WTC11 (cell line): ENCODE results near the gene SIRPG. TPM values are rescaled to one million over a fixed set of nuclear protein-coding genes. Genes with fewer than 3 reads are reported as not detected.

Source experiments
- ATAC-seq: fragments of 200-7000 bp; cut with Tn5 transposase; 2 replicates; pipeline ENCODE4 v1.10.0; 2021; ENCODE audit warnings: mild to moderate bottlenecking, moderate library complexity
- CTCF ChIA-PET: fragments of 300-600 bp; sonication (Branson Sonifier 250); formaldehyde crosslinking; loops from one replicate; lab custom pipeline; 2021; ENCODE audit warnings: antibody characterized with exemption; lab: Charles Lee
- POLR2A ChIA-PET: fragments of 350-600 bp; sonication (Branson Sonifier 250); formaldehyde crosslinking; loops from one replicate; lab custom pipeline; 2021; ENCODE audit warnings: antibody characterized with exemption; lab: Charles Lee
- DNase-seq: peaks from one replicate; pipeline ENCODE4 v3.0.0; 2021; ENCODE audit warnings: low spot score
- H3K27ac Mint-ChIP-seq: 2 replicates; pipeline ENCODE4 v1.8.0; 2021; ENCODE audit warnings: mixed read lengths
- H3K27me3 Mint-ChIP-seq: 2 replicates; pipeline ENCODE4 v1.8.0; 2021; ENCODE audit warnings: low read depth, mild to moderate bottlenecking, moderate library complexity, mixed read lengths
- H3K36me3 Mint-ChIP-seq: 2 replicates; pipeline ENCODE4 v1.8.0; 2021; ENCODE audit warnings: mixed read lengths
- H3K4me1 Mint-ChIP-seq: 2 replicates; pipeline ENCODE4 v1.8.0; 2022; ENCODE audit warnings: mixed read lengths
- H3K4me3 Mint-ChIP-seq: 2 replicates; pipeline ENCODE4 v1.8.0; 2021; ENCODE audit warnings: mild to moderate bottlenecking, moderate library complexity, mixed read lengths
- H3K9me3 Mint-ChIP-seq: 2 replicates; pipeline ENCODE4 v1.8.0; 2021; ENCODE audit warnings: mixed read lengths
- ELF4 ChIP-seq: sonication (generic); formaldehyde crosslinking; IDR thresholded peaks from 2 replicates; pipeline ENCODE4 v1.8.1; 2022; ENCODE audit warnings: low read depth, mild to moderate bottlenecking, moderate library complexity, missing genetic modification reagents
- EMX1 ChIP-seq: fragments of 250-450 bp; sonication (Bioruptor Pico); IDR thresholded peaks from 2 replicates; pipeline ENCODE4 v1.8.0; 2021; ENCODE audit warnings: mild to moderate bottlenecking
- ETV6 ChIP-seq: sonication (generic); formaldehyde crosslinking; IDR thresholded peaks from 2 replicates; pipeline ENCODE4 v1.8.1; 2022; ENCODE audit warnings: mild to moderate bottlenecking, missing genetic modification reagents
- FOXJ3 ChIP-seq: sonication (generic); formaldehyde crosslinking; IDR thresholded peaks from 2 replicates; pipeline ENCODE4 v1.9.0; 2021; ENCODE audit warnings: missing genetic modification reagents, mild to moderate bottlenecking, borderline replicate concordance
- GABPB1 ChIP-seq: sonication (generic); formaldehyde crosslinking; IDR thresholded peaks from 2 replicates; pipeline ENCODE4 v1.8.1; 2023; ENCODE audit warnings: mild to moderate bottlenecking, missing genetic modification reagents
- HMGA2 ChIP-seq: fragments of 250-450 bp; sonication (Bioruptor Pico); IDR thresholded peaks from 2 replicates; pipeline ENCODE4 v1.4.0; 2021; ENCODE audit warnings: mild to moderate bottlenecking, moderate library complexity
- KAT7 ChIP-seq: sonication (generic); formaldehyde crosslinking; IDR thresholded peaks from 2 replicates; pipeline ENCODE4 v1.8.1; 2023; ENCODE audit warnings: missing genetic modification reagents, mild to moderate bottlenecking, borderline replicate concordance
- NFATC4 ChIP-seq: fragments of 250-450 bp; sonication (Bioruptor Pico); IDR thresholded peaks from 2 replicates; pipeline ENCODE4 v1.9.0; 2021; ENCODE audit warnings: mild to moderate bottlenecking
- NFE2L1 ChIP-seq: sonication (generic); formaldehyde crosslinking; IDR thresholded peaks from 2 replicates; pipeline ENCODE4 v1.8.1; 2023; ENCODE audit warnings: missing genetic modification reagents
- NR1H2 ChIP-seq: sonication (generic); formaldehyde crosslinking; IDR thresholded peaks from 2 replicates; pipeline ENCODE4 v1.9.0; 2021; ENCODE audit warnings: mild to moderate bottlenecking, moderate library complexity, missing genetic modification reagents
- OVOL2 ChIP-seq: fragments of 250-450 bp; sonication (Bioruptor Pico); IDR thresholded peaks from 2 replicates; pipeline ENCODE4 v1.9.0; 2021; ENCODE audit warnings: mild to moderate bottlenecking, borderline replicate concordance
- RORB ChIP-seq: fragments of 250-450 bp; sonication (Bioruptor Pico); IDR thresholded peaks from 2 replicates; pipeline ENCODE4 v1.9.0; 2021; ENCODE audit warnings: mild to moderate bottlenecking
- SMAD4 ChIP-seq: sonication (generic); formaldehyde crosslinking; IDR thresholded peaks from 2 replicates; pipeline ENCODE4 v1.8.0; 2022; ENCODE audit warnings: mild to moderate bottlenecking, missing genetic modification reagents
- SOX15 ChIP-seq: fragments of 250-450 bp; sonication (Bioruptor Pico); IDR thresholded peaks from 2 replicates; pipeline ENCODE4 v1.9.0; 2021; ENCODE audit warnings: mild to moderate bottlenecking
- ZNF138 ChIP-seq: sonication (generic); formaldehyde crosslinking; conservative IDR thresholded peaks from 2 replicates; pipeline ENCODE4 v1.8.1; 2022; ENCODE audit warnings: mild to moderate bottlenecking, moderate library complexity, missing genetic modification reagents
- total RNA-seq: library from RNA; stranded (reverse); gene quantifications from 3 replicates; pipeline ENCODE4 v1.2.3, GENCODE V29; 2021
- TF ChIP-seq, protein P1 (sequence below): sonication (generic); formaldehyde crosslinking; IDR thresholded peaks from 2 replicates; pipeline ENCODE4 v1.8.1; 2022; ENCODE audit warnings: missing genetic modification reagents, borderline replicate concordance
- TF ChIP-seq, protein P2 (sequence below): sonication (generic); formaldehyde crosslinking; IDR thresholded peaks from 2 replicates; pipeline ENCODE4 v1.8.0; 2022; ENCODE audit warnings: mild to moderate bottlenecking, missing genetic modification reagents
- TF ChIP-seq, protein P3 (sequence below): fragments of 250-450 bp; sonication (Bioruptor Pico); IDR thresholded peaks from 2 replicates; pipeline ENCODE4 v1.8.0; 2021; ENCODE audit warnings: mild to moderate bottlenecking
- TF ChIP-seq, protein P4 (sequence below): sonication (generic); formaldehyde crosslinking; IDR thresholded peaks from 2 replicates; pipeline ENCODE4 v1.8.0; 2022; ENCODE audit warnings: mild to moderate bottlenecking, missing genetic modification reagents
- TF ChIP-seq, protein P5 (sequence below): sonication (generic); formaldehyde crosslinking; IDR thresholded peaks from 2 replicates; pipeline ENCODE4 v1.8.1; 2022; ENCODE audit warnings: mild to moderate bottlenecking, moderate library complexity, missing genetic modification reagents
- TF ChIP-seq, protein P6 (sequence below): sonication (generic); formaldehyde crosslinking; IDR thresholded peaks from 2 replicates; pipeline ENCODE4 v1.8.0; 2022; ENCODE audit warnings: mild to moderate bottlenecking, missing genetic modification reagents
- TF ChIP-seq, protein P7 (sequence below): sonication (generic); formaldehyde crosslinking; IDR thresholded peaks from 2 replicates; pipeline ENCODE4 v1.8.1; 2023; ENCODE audit warnings: mild to moderate bottlenecking, missing genetic modification reagents, borderline replicate concordance

The SIRPG gene
- total RNA-seq, 1 experiment from 2014 or later = not detected

DNA sequence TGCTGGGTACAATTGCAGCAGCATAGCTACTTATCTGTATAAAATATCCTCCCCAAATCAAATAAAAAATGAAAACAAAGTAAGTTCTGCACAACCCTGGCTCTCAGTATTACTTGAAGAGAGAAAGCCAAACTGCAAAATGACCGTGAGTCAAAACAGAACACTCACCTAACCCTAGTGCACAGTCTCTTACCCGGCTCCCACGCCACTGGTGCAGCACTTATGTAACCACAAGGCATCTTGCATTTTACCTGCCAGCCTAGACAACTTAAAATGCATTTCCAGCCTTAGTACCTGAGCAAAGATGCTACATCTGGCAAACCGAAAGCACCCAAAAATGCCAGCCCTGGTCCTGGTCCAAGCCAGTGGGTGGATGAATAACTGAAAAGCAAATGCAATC is 25.4 kb downstream of the SIRPG start:
- CTCF ChIA-PET = interaction anchor here (1.3 to 2.0 kb wide), 3 partner anchors 99 to 145 kb away, joined by 7 to 9 read pairs (median 7); no protein-coding TSS in a partner anchor

DNA sequence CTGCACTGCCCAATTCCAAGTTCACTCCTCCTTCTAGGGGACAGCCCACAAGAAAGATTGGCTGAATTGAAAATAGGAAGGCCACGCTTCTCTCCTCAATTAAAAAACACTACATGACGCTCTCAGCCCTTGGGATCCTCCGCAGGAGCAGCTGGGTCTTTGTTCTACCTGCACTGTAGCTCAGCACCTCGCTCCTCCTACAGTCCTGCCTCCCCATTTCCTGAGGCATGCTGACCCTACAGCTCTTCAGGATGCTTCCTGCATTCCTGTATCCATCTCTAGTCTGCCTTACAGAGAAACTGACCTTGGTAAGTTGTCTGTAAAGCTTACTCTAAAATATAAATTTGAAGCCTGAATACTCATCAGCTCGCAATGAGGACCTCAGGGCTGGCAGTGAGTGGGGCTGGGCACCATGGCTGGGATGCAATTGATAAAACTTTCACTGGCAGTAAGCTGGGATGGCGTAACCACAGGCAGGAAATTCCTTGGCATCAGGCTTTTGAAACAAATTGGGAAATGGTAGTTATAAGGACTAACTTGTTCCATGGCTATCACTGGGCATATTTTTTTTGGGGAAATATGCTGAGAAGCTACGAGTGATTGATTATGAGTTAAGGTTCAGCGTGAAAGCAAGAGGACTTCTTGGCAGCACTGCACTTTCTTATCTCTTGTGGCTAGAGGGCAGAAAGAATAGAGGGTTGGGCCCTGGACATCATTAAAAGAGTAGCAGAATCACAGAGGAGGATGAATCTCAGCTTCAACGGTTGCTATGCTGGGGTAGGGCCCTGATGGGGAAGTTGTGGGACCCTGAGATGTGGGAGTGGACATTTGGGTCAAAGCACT is 26.0 kb downstream of the SIRPG start:
- ChIA-PET CTCF (interaction anchor here (0.6 to 2.0 kb wide), 7 partner anchors 8 to 454 kb away, joined by 3 to 9 read pairs (median 3); no protein-coding TSS in a partner anchor), POLR2A (no interaction called here)
- peaks cover 38% of the 10 kb centered on the region for H3K4me1 Mint-ChIP-seq
- H3K9me3 Mint-ChIP-seq = 0 out of 2 replicates have a peak, but pooled peaks cover 3% of the 10 kb centered on the region
- no peak overlapping the region for H3K4me3 Mint-ChIP-seq
- peaks cover 8% of the 10 kb centered on the region; the same call in 1 of the 2 replicates for H3K27me3 Mint-ChIP-seq
- ATAC-seq (peak; percentile 92), DNase-seq (no peak)
- H3K36me3 Mint-ChIP-seq = no peaks in the 10 kb centered on the region; the same call in 1 of the 2 replicates
- H3K27ac Mint-ChIP-seq = no peak overlapping the region; the same call in 1 of the 2 replicates
- TF ChIP-seq, protein P1, sequence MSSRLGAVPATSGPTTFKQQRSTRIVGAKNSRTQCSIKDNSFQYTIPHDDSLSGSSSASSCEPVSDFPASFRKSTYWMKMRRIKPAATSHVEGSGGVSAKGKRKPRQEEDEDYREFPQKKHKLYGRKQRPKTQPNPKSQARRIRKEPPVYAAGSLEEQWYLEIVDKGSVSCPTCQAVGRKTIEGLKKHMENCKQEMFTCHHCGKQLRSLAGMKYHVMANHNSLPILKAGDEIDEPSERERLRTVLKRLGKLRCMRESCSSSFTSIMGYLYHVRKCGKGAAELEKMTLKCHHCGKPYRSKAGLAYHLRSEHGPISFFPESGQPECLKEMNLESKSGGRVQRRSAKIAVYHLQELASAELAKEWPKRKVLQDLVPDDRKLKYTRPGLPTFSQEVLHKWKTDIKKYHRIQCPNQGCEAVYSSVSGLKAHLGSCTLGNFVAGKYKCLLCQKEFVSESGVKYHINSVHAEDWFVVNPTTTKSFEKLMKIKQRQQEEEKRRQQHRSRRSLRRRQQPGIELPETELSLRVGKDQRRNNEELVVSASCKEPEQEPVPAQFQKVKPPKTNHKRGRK (CRISPR knock-in tag) = no peak
- TF ChIP-seq, protein P2, sequence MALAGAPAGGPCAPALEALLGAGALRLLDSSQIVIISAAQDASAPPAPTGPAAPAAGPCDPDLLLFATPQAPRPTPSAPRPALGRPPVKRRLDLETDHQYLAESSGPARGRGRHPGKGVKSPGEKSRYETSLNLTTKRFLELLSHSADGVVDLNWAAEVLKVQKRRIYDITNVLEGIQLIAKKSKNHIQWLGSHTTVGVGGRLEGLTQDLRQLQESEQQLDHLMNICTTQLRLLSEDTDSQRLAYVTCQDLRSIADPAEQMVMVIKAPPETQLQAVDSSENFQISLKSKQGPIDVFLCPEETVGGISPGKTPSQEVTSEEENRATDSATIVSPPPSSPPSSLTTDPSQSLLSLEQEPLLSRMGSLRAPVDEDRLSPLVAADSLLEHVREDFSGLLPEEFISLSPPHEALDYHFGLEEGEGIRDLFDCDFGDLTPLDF (CRISPR knock-in tag) = no peak
- TF ChIP-seq GABPB1 (no peak), NFATC4 (CRISPR knock-in tag) (no peak), NFE2L1 (CRISPR knock-in tag) (no peak), EMX1 (CRISPR knock-in tag) (no peak), FOXJ3 (CRISPR knock-in tag) (no peak)
- TF ChIP-seq, protein P3, sequence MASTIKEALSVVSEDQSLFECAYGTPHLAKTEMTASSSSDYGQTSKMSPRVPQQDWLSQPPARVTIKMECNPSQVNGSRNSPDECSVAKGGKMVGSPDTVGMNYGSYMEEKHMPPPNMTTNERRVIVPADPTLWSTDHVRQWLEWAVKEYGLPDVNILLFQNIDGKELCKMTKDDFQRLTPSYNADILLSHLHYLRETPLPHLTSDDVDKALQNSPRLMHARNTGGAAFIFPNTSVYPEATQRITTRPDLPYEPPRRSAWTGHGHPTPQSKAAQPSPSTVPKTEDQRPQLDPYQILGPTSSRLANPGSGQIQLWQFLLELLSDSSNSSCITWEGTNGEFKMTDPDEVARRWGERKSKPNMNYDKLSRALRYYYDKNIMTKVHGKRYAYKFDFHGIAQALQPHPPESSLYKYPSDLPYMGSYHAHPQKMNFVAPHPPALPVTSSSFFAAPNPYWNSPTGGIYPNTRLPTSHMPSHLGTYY (CRISPR knock-in tag) = no peak
- TF ChIP-seq, protein P4, sequence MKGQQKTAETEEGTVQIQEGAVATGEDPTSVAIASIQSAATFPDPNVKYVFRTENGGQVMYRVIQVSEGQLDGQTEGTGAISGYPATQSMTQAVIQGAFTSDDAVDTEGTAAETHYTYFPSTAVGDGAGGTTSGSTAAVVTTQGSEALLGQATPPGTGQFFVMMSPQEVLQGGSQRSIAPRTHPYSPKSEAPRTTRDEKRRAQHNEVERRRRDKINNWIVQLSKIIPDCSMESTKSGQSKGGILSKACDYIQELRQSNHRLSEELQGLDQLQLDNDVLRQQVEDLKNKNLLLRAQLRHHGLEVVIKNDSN (CRISPR knock-in tag) = no peak

More for the DNA sequence above, 25.4 kb downstream of the SIRPG start:
- H3K4me1 Mint-ChIP-seq = peaks cover 41% of the 10 kb centered on the region
- H3K27me3 Mint-ChIP-seq = peaks cover 8% of the 10 kb centered on the region; the same call in 1 of the 2 replicates
- ATAC-seq (no peak), DNase-seq (no peak)
- POLR2A ChIA-PET = no interaction called here
- 0 out of 2 replicates have a peak, but pooled peaks cover 3% of the 10 kb centered on the region for H3K9me3 Mint-ChIP-seq
- H3K4me3 Mint-ChIP-seq = no peak overlapping the region
- no peak for TF ChIP-seq SOX15 (CRISPR knock-in tag)
- TF ChIP-seq, protein P4 (CRISPR knock-in tag) = no peak
- TF ChIP-seq ETV6 (CRISPR knock-in tag) = no peak
- TF ChIP-seq NR1H2 (CRISPR knock-in tag) = no peak
- TF ChIP-seq, protein P5, sequence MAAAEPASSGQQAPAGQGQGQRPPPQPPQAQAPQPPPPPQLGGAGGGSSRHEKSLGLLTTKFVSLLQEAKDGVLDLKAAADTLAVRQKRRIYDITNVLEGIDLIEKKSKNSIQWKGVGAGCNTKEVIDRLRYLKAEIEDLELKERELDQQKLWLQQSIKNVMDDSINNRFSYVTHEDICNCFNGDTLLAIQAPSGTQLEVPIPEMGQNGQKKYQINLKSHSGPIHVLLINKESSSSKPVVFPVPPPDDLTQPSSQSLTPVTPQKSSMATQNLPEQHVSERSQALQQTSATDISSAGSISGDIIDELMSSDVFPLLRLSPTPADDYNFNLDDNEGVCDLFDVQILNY (CRISPR knock-in tag) = no peak
- no peak for TF ChIP-seq RORB (CRISPR knock-in tag)
- no peak for TF ChIP-seq OVOL2
- no peak for TF ChIP-seq EMX1 (CRISPR knock-in tag)
- TF ChIP-seq, protein P2 (CRISPR knock-in tag) = no peak
- TF ChIP-seq, protein P6, sequence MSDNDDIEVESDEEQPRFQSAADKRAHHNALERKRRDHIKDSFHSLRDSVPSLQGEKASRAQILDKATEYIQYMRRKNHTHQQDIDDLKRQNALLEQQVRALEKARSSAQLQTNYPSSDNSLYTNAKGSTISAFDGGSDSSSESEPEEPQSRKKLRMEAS (CRISPR knock-in tag) = no peak
- no peak for TF ChIP-seq ZNF138 (CRISPR knock-in tag)
- TF ChIP-seq HMGA2 = no peak
- TF ChIP-seq ELF4 (CRISPR knock-in tag) = no peak
- no peak for TF ChIP-seq SMAD4 (CRISPR knock-in tag)
- TF ChIP-seq KAT7 (CRISPR knock-in tag) = no peak
- TF ChIP-seq, protein P7, sequence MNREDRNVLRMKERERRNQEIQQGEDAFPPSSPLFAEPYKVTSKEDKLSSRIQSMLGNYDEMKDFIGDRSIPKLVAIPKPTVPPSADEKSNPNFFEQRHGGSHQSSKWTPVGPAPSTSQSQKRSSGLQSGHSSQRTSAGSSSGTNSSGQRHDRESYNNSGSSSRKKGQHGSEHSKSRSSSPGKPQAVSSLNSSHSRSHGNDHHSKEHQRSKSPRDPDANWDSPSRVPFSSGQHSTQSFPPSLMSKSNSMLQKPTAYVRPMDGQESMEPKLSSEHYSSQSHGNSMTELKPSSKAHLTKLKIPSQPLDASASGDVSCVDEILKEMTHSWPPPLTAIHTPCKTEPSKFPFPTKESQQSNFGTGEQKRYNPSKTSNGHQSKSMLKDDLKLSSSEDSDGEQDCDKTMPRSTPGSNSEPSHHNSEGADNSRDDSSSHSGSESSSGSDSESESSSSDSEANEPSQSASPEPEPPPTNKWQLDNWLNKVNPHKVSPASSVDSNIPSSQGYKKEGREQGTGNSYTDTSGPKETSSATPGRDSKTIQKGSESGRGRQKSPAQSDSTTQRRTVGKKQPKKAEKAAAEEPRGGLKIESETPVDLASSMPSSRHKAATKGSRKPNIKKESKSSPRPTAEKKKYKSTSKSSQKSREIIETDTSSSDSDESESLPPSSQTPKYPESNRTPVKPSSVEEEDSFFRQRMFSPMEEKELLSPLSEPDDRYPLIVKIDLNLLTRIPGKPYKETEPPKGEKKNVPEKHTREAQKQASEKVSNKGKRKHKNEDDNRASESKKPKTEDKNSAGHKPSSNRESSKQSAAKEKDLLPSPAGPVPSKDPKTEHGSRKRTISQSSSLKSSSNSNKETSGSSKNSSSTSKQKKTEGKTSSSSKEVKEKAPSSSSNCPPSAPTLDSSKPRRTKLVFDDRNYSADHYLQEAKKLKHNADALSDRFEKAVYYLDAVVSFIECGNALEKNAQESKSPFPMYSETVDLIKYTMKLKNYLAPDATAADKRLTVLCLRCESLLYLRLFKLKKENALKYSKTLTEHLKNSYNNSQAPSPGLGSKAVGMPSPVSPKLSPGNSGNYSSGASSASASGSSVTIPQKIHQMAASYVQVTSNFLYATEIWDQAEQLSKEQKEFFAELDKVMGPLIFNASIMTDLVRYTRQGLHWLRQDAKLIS (CRISPR knock-in tag) = no peak
- no peaks in the 10 kb centered on the region; the same call in 1 of the 2 replicates for H3K36me3 Mint-ChIP-seq
- no peak overlapping the region for H3K27ac Mint-ChIP-seq
